HG02678 (cell line): ENCODE measurements around the gene FAM107B.

Experiments used
- ATAC-seq: cut with Tn5 transposase; IDR thresholded peaks from one replicate; pipeline ENCODE4 v1.9.1; 2021; ENCODE audit warnings: mild to moderate bottlenecking, moderate library complexity; ENCODE audit not compliant: unreplicated experiment

Gene FAM107B

DNA sequence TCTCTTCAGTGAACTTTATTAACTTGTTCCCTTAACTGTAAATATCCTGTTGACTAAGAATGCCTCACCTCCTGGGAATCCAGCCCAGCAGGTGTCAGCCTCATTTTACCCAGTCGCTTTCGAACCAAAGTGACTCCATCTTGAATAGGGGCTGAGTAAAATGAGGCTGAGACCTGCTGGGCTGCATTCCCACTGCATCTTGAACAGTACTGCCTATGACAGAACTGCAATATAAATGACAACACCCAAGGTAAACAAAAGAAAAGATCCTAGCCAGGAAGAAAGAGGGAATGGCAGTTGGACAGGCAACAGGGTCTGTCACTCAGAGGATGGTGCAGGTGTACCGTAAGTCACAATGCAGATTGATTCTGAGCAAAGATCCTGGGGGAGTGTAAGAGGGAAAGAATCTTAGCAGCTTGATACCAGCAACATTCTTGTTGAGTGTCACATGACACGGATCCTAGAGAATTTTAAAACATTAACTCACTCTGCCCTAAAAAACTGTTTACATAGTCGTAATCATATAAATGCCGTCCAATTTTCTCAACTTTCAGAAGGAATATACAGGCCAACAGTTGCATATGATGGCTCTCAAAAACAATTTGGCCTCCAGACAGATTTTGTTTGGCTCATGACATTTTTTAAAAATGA lies 4.4 kb upstream of the FAM107B start:
- no peak for ATAC-seq

DNA sequence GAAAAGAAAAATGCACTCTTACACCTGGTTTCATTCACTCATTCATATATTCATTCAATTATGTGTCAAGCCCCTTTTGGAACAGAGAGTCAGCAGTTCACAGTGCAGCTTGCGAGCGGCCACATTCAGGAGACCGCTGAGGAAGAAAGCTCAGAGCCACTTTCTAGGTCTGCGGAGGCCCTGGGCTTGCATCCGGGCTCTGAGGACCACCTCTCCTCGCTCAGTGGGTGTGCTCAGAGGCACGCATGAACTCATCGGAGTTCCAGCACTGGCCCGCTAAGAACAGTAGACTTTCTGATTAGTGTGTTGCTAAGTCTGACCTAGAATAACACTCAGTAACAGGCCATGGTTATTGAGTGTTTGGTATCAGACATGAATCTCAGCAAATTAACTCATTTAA lies 1.8 kb upstream of the FAM107B start:
- ATAC-seq = no peak

DNA sequence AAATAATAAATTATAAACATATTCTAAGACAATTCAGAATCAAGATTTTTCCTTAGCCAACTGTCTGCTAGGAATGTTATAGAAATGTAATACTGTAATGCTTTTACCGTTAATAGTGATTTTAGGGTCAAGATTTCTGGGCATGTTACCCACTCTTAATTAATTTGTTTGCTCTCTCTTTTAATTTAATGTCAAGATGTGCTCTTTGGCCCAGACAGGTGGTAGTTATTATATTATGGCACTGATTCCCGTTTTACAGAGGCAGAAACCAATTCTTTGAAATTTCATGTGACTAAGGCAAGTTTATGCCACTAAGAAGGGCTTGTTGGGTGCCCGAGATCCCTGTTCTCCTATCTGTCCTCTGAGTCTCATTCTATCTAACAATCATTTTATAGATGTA lies 959 bp upstream of the FAM107B start:
- ATAC-seq = no peak

DNA sequence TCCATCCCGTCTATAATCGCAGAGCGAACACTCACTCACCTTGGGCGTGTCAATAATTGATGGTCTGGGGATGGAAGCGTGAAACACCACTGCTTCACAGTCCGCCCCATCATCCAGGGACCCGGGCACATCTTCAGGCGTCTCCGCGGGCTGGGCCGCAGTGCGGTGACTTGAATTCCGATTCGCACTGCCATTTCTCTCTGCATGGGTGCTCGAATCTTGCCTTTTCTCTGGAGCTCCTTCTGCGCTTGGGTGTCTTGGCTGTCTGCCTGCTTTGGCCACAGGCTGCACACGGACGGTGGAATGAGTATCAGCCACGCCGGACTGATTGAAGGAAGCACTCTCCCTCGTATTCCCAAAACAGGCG lies 500 bp downstream of the FAM107B start:
- ATAC-seq = no peak

DNA sequence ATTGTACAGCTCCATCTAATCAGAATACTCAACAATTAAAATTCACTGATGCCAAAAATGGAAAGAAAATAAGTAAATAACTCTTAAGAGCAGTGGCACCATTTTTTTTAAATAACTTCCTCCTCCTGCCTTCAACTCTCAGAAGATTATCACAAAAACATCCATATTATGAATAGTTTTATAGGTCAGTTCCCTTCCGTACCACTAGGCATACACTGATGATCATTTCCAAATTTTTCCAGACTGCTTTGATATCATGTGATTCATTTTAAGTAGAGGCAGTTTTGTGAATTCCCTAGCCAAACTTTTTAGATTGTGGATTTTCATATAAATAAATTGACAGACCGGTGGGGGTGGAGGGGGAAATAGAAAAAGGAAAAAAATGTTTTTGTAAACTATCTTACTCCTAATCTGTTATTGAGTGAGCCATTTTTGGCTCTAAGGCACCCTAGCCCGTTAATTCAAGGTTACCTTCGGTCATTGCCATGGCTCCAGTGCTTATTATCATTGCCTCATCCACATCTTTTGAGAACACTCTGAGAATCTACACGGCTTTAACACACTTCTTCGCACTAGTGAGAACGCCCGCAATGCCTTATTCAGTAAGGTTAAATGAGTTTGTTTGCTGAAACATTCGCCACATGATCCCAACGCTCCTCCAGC lies 1.0 kb downstream of the FAM107B start:
- no peak for ATAC-seq

DNA sequence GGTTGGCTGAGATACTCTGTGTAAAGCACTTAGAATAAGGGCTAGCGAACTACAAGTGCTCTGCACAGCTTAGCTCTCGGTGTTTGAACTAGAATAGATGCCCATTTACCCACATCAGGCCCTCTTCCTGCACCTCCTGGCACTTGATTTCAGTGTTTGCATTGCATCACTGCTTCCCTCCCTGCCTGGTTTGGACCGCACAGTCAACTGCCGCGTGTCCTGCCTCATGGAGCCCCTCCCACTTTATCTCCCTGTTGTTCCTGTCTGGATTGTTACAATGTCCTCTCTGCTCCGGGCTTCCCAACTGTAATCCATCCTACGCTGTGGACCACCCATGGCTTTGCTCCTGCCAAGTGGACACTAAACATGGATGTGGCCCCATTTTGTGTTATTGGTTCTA lies 2.3 kb downstream of the FAM107B start:
- ATAC-seq = no peak

DNA sequence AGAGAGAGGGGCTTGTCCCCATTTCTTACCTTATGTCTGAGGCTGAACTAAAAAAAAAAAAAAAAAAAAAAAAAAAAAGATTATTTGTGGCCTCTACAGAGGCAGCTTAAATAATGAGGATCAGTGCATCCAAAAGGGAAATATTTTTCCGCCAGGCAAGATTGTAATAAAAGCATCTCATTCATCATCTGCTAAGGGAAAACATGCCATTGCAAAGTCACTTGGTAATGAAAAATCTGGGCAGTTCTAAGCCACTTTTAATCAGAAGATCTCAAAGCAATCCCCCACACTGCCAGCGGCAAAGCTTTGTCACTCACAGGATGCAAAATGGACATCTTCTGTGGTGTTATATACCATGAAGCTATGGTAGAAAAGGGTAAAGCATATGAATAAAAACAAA lies 3.8 kb downstream of the FAM107B start:
- no peak for ATAC-seq

DNA sequence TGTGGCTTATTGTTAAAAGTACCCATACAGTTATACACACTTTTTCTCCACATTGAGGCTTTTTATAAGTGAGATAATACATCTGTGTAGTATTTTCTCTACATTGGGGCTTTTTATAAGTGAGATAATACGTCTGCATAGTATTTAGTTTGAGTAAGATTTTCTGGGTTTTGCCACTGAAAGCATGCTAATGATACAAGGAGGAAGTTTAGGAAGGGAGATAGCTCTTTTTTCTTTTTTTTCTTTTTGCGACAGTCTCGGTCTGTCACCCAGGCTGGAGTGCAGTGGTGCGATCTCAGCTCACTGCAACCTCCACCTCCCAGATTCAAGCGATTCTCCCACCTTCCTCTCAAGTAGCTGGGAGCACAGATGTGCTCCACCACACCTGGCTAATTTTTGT lies 13.3 kb downstream of the FAM107B start:
- ATAC-seq = no peak

DNA sequence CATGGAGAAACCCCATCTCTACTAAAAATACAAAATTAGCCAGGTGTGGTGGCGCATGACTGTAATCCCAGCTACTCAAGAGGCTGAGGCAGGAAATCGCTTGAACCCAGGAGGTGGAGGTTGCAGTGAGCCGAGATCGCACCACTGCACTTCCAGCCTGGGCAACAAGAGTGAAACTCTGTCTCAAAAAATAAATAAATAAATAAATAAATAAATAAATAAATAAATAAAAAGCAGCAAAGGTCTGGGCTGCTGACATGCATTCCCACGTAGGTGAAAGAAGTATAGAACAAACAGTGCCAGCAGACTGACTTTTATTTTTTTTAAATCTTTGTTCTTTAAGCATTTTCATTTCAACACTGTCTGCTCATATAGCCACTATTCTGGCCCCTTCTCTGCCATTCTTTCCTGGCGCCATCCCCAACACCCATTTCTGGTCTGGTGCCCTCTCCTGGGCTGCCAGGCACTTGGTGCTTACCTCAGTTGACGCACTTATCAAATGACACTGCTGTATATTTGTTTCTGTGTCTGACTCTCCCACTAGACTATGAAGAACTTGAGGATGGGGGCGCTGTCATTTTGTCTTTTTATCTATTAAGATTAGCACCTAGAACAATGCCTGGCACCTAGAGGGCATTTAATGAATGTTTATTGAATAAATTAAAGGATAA lies 15.6 kb downstream of the FAM107B start:
- no peak for ATAC-seq

DNA sequence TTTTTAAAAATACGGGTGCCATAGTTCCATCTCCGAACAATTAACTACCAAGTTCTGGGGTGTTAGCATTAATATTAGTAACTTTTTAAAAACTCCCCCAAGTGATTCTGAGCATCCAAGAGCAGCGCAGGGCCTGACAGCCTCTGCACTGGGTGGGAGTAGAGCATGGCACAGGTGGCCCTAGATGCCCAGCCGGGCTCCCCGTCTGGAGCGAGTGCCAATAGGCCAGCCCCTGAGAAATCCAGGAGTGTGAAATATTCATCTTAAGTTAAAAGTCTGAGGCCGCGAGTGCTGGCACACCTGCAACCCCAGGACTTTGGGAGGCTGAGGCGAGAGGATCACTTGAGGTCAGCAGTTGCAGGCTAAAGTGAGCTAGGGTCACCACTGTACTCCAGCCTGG lies 16.2 kb downstream of the FAM107B start:
- no peak for ATAC-seq

DNA sequence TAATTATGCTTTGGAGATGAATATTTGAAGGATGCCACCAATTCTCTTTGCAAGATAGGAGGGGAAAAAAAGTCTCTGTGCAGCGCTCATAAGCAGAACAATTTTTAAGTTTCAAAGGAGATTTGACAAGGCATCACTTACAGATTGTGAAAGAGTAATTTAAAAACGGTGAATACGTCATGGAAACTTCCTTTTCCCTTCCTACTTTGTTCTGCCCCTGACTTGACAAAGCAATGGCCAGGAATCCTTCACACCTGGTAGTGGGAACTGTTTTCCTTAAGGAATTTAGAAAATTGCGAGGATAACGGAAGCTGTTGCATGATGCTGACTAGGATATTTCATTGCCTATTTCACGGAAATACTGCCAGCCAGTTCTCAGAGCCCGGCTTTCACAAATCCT lies 16.7 kb downstream of the FAM107B start:
- ATAC-seq = no peak

DNA sequence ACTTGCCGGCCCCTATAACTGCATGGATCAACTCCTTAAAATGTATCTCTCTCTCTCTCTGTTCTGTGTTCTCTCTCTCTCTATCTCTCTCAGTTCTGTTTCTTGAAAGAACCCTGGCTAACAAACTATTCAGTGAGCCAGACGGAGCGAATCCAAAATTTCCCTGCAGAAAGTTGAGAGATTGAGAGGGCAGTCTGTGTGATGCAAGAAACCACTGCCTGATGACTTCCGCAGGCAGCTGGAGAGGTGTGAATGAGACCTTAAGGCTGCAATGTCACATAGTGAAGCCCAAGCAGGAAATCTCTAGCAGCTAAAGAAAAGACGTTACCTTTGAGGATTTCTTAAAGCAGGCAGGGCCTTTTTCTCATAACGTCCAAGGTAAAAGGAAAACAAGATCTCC lies 17.3 kb downstream of the FAM107B start:
- ATAC-seq = no peak

DNA sequence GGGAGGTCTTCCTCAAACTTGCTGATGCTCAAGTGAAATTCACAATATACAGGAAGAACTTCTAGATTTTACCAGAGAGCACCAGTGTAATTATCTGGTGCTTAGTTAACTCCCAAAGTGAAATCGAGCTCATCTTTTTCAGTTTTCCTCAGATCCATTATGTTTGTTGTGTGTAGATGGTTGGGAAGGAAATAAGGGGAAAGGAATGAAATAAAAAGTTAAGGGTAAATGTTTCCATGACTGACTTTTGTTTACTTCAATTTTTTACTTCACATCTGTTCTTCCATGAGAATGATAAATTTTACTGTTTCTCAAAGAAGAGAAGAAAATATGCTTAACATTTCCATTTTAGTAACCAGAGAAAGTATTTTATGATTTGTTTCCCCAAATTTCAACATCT lies 21.3 kb downstream of the FAM107B start:
- no peak for ATAC-seq

DNA sequence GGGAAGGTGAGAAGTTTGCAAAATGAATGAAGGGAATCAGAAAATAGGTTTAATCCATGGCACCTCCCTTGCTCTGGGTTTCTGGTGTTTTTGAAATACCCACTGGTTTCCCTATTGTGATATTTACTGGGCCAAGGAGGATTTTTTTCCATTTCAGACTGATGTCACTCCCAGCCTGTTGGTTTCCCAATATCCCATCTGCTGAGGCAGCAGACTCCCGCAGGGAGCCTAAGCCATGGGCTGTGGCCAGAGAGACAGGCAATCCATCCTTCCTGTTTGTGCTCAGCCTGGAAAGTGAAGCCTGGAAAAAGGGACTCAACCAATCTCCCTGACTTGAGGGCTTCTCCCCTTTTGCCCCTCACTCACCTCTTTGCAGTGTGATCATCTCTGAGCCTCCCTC lies 22.8 kb downstream of the FAM107B start:
- ATAC-seq = no peak

DNA sequence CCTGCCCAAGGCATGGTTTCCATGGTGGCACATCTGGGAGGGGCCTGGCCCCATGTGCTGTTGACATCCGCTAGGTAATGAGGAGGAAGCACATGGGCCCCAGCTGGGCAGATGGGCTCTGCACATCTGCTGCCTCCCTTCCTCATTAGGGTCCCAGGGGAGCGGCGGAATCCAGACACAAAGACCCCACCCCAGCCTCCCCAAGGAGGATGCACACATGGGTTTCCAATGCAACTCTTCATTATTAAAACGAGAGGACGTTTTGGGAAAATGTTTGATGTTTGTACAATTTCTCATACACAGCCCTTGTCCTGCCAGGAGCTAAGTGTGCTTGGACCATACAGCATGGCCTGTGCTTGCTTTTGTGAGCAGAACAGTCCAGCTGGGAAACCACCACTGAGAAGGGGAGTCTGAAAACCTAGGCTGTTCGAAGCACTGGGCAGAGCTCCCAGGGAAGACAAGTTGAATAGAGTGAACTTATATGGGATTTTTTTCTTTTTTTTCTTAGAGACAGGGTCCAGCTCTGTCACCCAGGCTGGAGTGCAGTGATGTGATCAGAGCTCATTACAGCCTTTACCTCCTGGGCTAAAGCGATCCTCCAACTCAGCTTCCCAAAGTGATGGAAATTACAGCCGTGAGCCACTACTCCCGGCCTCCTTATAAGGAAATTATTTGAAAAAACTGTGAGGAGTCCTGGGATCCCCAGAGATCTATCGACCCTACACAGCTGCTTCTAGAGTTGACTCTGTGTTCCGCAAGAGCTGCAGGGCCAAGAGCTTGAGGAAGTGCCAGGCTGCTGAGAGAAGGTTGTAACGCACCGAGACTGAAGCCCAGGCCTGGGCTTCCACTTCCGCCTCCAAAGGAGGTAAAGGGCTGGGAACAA lies 23.4 kb downstream of the FAM107B start:
- ATAC-seq = peak; percentile 66

DNA sequence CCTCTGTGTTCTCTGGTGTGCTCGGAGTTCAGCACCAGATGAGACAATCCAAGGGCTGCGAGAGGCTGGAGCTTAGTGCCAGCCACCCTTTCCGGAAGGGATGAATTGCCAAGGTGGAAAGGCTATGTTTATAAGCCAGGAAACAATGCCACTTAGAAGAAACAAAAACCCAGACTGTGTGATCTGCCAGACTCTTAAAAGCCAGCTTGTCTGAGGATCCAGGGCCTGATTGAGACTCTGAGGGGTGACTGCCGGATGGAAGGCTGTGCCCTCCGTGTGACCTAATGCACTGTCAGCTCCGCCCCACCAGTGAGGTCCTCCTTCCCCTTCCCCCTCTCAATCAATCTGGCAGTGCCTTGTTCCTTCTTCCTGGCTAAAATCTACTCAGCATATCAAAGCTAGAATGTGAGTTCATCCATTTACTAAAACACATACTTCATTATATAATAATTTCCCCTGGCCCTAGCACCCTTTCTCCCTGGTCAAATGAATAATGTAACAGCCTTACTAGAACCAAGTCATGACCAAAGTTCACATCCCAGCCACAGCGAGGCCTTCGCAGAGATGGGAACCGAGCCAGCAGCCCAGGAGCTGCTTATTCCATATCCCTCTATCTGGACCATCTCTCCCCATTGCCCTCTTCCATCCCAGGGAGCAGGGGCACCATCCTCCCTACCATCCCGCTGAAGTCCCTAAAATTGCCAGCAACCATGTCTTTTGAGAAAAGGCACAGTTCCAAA lies 25.5 kb downstream of the FAM107B start:
- ATAC-seq = no peak

DNA sequence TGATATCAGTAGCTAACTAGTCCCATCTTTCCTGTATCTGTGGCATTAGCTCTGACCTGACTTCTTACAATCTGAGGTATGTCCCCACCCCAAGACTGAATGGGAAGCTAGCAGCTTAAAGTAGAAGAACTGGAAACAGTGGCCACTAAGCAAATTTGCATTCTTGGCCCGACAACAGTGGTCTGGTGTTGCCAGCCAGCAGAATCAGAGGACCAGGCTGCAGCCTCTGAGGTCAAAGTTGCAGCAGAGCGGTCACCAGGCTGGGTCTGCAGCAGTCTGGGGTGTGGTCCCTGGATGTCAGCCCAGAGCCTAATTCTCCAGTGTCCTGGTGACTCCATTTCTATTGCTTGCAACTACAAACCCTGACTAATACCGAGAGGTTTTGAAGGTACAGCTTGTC lies 26.3 kb downstream of the FAM107B start:
- ATAC-seq = no peak

DNA sequence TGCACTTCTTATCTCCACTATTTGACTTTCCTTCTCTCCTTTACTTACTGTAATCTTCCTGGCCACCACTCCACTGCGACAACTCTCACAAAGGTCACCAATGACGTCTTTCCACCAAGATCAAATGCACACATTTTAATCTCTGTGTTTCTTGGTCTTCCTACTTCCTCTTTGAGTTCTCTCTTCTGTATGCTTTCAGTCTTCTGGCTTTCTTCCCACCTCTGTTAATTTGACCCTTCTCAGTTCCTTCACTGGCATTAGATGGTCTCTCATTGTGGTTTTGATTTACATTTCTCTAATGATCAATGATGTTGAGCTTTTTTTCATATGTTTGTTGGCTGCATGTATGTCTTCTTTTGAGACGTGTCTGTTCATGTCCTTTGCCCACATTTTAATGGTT lies 31.9 kb downstream of the FAM107B start:
- ATAC-seq = peak; percentile 81

DNA sequence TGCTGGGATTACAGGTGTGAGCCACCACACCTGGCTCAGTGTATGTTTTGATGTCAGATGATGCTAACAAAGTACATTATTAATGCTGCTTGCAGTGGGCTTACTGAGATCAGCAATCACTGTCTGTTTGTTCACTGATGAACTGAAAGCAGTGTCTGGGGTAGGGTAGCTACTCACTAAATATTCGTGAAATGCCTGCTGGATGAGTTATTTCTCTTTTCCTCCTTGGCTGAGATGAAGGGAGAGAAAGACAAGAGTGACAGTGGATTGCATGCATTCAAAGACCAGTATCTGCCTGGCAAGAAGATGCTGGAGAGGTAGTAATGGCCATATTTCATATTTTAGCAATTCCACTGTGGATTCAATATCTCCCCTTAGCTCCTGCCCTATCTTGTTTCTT lies 32.3 kb downstream of the FAM107B start:
- ATAC-seq = no peak

DNA sequence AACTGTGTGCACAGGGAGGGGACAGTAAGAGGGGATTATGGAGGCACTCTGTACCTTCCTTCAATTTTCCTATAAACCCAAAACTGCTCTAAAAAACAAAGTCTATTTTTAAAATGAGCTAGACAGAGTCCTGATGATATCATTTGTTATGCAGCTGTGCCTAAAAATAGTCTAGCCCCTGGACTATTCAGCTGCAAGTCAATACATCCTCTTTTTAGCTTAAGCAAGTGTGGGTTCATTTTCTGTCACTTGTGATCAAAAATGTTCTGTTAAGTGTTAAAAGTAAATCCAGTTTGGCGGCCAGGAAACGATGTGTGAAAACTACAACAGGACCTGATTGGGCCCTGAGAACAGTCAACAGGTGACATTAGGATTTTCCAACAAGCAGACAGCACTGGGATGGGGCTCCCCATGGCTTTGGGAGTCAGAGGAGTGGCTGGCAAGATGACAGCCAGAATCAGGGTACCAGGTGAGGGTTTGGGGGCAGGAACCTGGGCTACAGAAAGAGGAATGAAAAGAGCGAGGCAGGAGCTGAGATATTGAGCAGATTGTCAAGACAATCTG lies 33.9 kb downstream of the FAM107B start:
- ATAC-seq = peak; percentile 51
